GM12801 (cell line): ENCODE data around the gene CMIP.

Experiments
- CTCF ChIP-seq: IDR thresholded peaks from one replicate; pipeline ENCODE4 v1.5.1; 2011; ENCODE audit warnings: control low read depth; ENCODE audit not compliant: insufficient read length; ENCODE audit errors: extremely low read depth

CMIP gene

GRCh38 chr16:81680444-81681275 lies 236.1 kb downstream of the CMIP start:
- no peak for TF ChIP-seq CTCF

- TF ChIP-seq CTCF, result no peak
These were observed 236.7 kb downstream of the CMIP start for GRCh38 chr16:81681311-81681710.

- no peak for TF ChIP-seq CTCF
These were observed 239.7 kb downstream of the CMIP start for GRCh38 chr16:81684242-81684837.

GRCh38 chr16:81684901-81685300 lies 240.3 kb downstream of the CMIP start:
- TF ChIP-seq CTCF, result no peak

GRCh38 chr16:81686391-81687130 lies 242.0 kb downstream of the CMIP start:
- TF ChIP-seq CTCF, result no peak

- TF ChIP-seq CTCF, result no peak
These were observed 242.5 kb downstream of the CMIP start for GRCh38 chr16:81687131-81687456.

GRCh38 chr16:81688182-81688581 lies 243.6 kb downstream of the CMIP start:
- TF ChIP-seq CTCF, result no peak
